Epithelial cell of esophagus (primary cell): ENCODE results near the gene TNFRSF18.

Experiments used
- DNase-seq: peaks from one replicate; pipeline ENCODE4 v3.0.0; 2010; ENCODE audit warnings: low read depth
- H3K4me3 ChIP-seq: 2 replicates; pipeline ENCODE4 v1.5.1; 2011; ENCODE audit warnings: mild to moderate bottlenecking, low read length, control low read depth
- TF ChIP-seq, protein P1 (sequence below): IDR thresholded peaks from 2 replicates; pipeline ENCODE4 v1.5.1; 2011; ENCODE audit warnings: low read depth, mild to moderate bottlenecking, low read length, control low read depth, inconsistent platforms; ENCODE audit not compliant: insufficient read depth; ENCODE audit errors: missing control alignments

TNFRSF18 gene

DNA sequence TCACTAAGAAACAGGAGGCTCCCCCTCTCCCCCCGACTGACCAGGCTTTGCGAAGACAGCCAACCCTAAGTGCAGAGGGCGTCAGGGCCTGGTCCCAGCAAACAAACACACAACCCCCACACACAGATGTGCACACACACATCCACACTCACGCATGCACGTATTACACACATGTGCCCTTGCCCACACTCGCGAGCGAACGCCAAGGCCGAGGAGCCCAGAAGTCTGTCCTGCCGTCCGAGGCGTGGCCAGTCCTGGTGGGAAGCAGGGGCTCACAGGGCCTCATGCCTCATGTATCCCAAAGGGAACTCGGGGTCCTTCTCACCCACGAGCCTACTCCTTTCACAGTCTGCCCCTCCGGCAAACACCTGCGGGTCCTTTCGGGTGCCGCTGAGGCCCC is 23.4 kb upstream of the TNFRSF18 start:
- TF ChIP-seq, protein P1, sequence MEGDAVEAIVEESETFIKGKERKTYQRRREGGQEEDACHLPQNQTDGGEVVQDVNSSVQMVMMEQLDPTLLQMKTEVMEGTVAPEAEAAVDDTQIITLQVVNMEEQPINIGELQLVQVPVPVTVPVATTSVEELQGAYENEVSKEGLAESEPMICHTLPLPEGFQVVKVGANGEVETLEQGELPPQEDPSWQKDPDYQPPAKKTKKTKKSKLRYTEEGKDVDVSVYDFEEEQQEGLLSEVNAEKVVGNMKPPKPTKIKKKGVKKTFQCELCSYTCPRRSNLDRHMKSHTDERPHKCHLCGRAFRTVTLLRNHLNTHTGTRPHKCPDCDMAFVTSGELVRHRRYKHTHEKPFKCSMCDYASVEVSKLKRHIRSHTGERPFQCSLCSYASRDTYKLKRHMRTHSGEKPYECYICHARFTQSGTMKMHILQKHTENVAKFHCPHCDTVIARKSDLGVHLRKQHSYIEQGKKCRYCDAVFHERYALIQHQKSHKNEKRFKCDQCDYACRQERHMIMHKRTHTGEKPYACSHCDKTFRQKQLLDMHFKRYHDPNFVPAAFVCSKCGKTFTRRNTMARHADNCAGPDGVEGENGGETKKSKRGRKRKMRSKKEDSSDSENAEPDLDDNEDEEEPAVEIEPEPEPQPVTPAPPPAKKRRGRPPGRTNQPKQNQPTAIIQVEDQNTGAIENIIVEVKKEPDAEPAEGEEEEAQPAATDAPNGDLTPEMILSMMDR = no peak
- no peak overlapping the region for H3K4me3 ChIP-seq
- no peak for DNase-seq

DNA sequence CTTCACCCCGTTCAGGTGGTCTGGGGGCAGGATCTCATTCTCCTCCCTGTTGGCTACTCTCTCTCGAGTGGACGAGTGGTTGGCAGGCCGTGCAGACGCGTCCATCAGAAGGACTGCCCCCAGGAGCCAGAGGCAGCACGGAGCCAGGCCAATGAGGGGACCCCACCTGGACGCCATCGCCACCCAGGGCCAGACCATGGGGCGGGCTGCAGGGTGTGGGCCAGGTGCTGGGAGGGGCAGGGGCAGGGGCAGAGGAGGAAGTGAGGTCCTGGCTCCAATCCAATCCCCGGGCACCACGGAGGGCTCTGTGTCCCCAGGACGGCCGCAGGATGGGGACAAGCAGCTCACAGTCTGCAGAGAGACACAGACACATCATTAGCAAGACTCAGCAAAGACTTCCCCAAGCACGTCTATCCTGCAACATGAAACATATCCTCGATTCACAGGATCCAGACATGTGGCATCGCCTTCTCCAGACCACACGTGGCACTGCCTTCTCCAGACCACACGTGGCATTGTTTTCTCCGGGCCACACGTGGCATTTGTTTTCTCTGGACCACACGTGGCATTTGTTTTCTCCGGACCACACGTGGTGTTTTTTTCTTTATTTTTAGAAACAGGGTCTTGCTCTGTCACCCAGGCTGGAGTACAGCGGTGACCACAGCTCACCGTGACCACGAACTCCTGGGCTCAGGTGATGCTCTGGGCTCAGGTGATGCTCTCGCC is 22.4 kb upstream of the TNFRSF18 start:
- H3K4me3 ChIP-seq = no peak overlapping the region
- TF ChIP-seq, protein P1 = no peak
- DNase-seq = no peak

GRCh38 chr1:1228187-1228586 is 21.8 kb upstream of the TNFRSF18 start:
- H3K4me3 ChIP-seq = no peak overlapping the region
- TF ChIP-seq, protein P1 = no peak
- DNase-seq = no peak

GRCh38 chr1:1227386-1227785 is 21.0 kb upstream of the TNFRSF18 start:
- DNase-seq = no peak
- TF ChIP-seq, protein P1 = no peak
- H3K4me3 ChIP-seq = no peak overlapping the region

GRCh38 chr1:1226566-1227362 is 20.4 kb upstream of the TNFRSF18 start:
- TF ChIP-seq, protein P1 = no peak
- no peak overlapping the region for H3K4me3 ChIP-seq
- no peak for DNase-seq

GRCh38 chr1:1225913-1226312 is 19.5 kb upstream of the TNFRSF18 start:
- TF ChIP-seq, protein P1 = no peak
- DNase-seq = no peak
- no peak overlapping the region for H3K4me3 ChIP-seq
